Measurements from ENCODE around the gene ZCCHC4.

GRCh38 chr4:25358515-25359275, 46.1 kb downstream of the ZCCHC4 start:
- TF ChIP-seq CTCF (IDR thresholded peaks at IDR 0.05; ENCODE audit: low read length) = no peak
- TF ChIP-seq EZH2 (IDR thresholded peaks at IDR 0.05; ENCODE audit: borderline replicate concordance, low read length) = no peak
